ENCODE measurements around the gene NEK6. TPM values are rescaled to one million over a fixed set of nuclear protein-coding genes. Genes with fewer than 3 reads are reported as not detected.

Gene NEK6
- total and polyA plus RNA-seq, 2 of the 8 experiments (the other 6 are each of a cell fraction or from before 2014, with no cell fraction given), result 17.7 to 19.7 TPM

GRCh38 chr9:124300312-124300711 lies 42.6 kb downstream of the NEK6 start:
- CTCF ChIA-PET (ENCODE audit: partially characterized antibody), result interaction anchor here (1.0 to 2.7 kb wide), 2 partner anchors 20 to 174 kb away, joined by 3 to 10 read pairs; no protein-coding TSS in a partner anchor
- H3K79me2 ChIP-seq (ENCODE audit: control insufficient read depth in 1 of 2, insufficient read depth in 2 of 2, low read length in 2 of 2), result no peaks in the 10 kb centered on the region
- no peaks in the 10 kb centered on the region for H3K9me3 ChIP-seq (ENCODE audit: insufficient read depth in 2 of 2, low read depth in 1 of 2, low read length in 1 of 2)
- H4K5ac ChIP-seq (ENCODE audit: insufficient read length, low read depth, low read length), result no peak overlapping the region
- DNase-seq (ENCODE audit: low read depth in 1 of 2, low spot score in 2 of 2) (no peak), FAIRE-seq (no peak)
- H2AFZ ChIP-seq (ENCODE audit: low read length), result no peak overlapping the region
- H3K4me2 ChIP-seq (ENCODE audit: insufficient read depth in 1 of 2, low read depth in 2 of 2, low read length in 2 of 2), result no peak overlapping the region
- H2BK5ac ChIP-seq (ENCODE audit: low read depth, low read length), result peak overlapping the region; percentile 44; the same call in 1 of the 2 replicates
- POLR2A ChIA-PET (ENCODE audit: partially characterized antibody), result no interaction called here
- 79% methylated on average over 11 of the region's 11 CpGs; no CpG with 5 or more reads in 1 of the 2 experiments for whole genome bisulfite sequencing, 2 experiments (ENCODE audit: extremely low coverage in 1 of 2, insufficient coverage in 1 of 2, insufficient read length in 1 of 2, insufficient replicate concordance in 2 of 2, low coverage in 1 of 2, low lambda C conversion rate in 2 of 2, missing lambda C conversion rate in 1 of 2)
- H3K14ac ChIP-seq (ENCODE audit: insufficient read length), result no peak overlapping the region
- H3K18ac ChIP-seq (ENCODE audit: extremely low read depth, low read length), result no peak overlapping the region; the same call in 1 of the 2 replicates
- no peak overlapping the region for H3K23ac ChIP-seq (ENCODE audit: insufficient read length)
- no peak overlapping the region for H3K4ac ChIP-seq (replicated peaks; ENCODE audit: insufficient read length, low read depth, low read length)
- H2BK15ac ChIP-seq (ENCODE audit: low read length), result no peak overlapping the region
- H4K91ac ChIP-seq (replicated peaks; ENCODE audit: insufficient read length, low read length), result no peak overlapping the region
- no peak overlapping the region for H2BK20ac ChIP-seq (ENCODE audit: low read length)
- no peaks in the 10 kb centered on the region for H3K36me3 ChIP-seq (ENCODE audit: control insufficient read depth in 2 of 4, insufficient read depth in 4 of 4, low read length in 3 of 4)
- no peaks in the 10 kb centered on the region for H3K23me2 ChIP-seq (ENCODE audit: low read depth, low read length)
- no peak overlapping the region for H3K56ac ChIP-seq (replicated peaks; ENCODE audit: insufficient read length, low read depth, low read length)
- peaks cover 5% of the 10 kb centered on the region; the same call in 1 of the 2 replicates for H3K79me1 ChIP-seq (ENCODE audit: low read depth, low read length)
- H3K4me1 ChIP-seq (replicated peaks in 1 of 4; ENCODE audit: control insufficient read depth in 3 of 4, insufficient read depth in 4 of 4, low read length in 3 of 4), result peaks cover 0 to 17% (median 9%) of the 10 kb centered on the region in 4 experiments; a peak in 5 of 7 replicates
- H4K20me1 ChIP-seq (replicated peaks in 1 of 2; ENCODE audit: control insufficient read depth in 1 of 2, insufficient read depth in 2 of 2, low read length in 2 of 2), result peaks cover 0 to 10% of the 10 kb centered on the region in 2 experiments
- H4K8ac ChIP-seq (ENCODE audit: extremely low read depth, insufficient read depth, low read length), result peak overlapping the region; percentile 65; the same call in 1 of the 2 replicates
- no peaks in the 10 kb centered on the region for H3K27me3 ChIP-seq (replicated peaks in 1 of 4; ENCODE audit: control insufficient read depth in 3 of 4, extremely low read depth in 1 of 4, insufficient read depth in 3 of 4, low read length in 3 of 4)
- H3K27ac ChIP-seq (ENCODE audit: low read depth, low read length), result no peak overlapping the region
- no peak overlapping the region for H3K4me3 ChIP-seq (ENCODE audit: extremely low read depth in 1 of 4, insufficient read depth in 2 of 4, low read depth in 3 of 4, low read length in 4 of 4)
- H2BK120ac ChIP-seq (replicated peaks; ENCODE audit: low read depth, low read length), result no peak overlapping the region
- no peak overlapping the region for H2BK12ac ChIP-seq (ENCODE audit: low read depth, low read length)
- H2AK5ac ChIP-seq (ENCODE audit: low read depth, low read length), result no peak overlapping the region
- H3K9ac ChIP-seq (replicated peaks in 1 of 4; ENCODE audit: extremely low read depth in 1 of 4, low read depth in 3 of 4, low read length in 3 of 4), result no peak overlapping the region
- no peak for TF ChIP-seq CEBPB (IDR thresholded peaks at IDR 0.05; ENCODE audit: low read depth, low read length)
- TF ChIP-seq SUZ12 (IDR thresholded peaks at IDR 0.05; ENCODE audit: low read length), result no peak
- no peak for TF ChIP-seq YY1 (IDR thresholded peaks at IDR 0.05; ENCODE audit: low read depth, low read length)
- TF ChIP-seq CHD1 (IDR thresholded peaks at IDR 0.05; ENCODE audit: low read depth, low read length), result no peak
- no peak for TF ChIP-seq ATF2 (IDR thresholded peaks at IDR 0.05; ENCODE audit: low read length)
- no peak for TF ChIP-seq FOSL1 (IDR thresholded peaks at IDR 0.05; ENCODE audit: insufficient read depth, low read depth, low read length)
- no peak for TF ChIP-seq POU5F1 (IDR thresholded peaks at IDR 0.05; ENCODE audit: low read depth, low read length)
- TF ChIP-seq E2F6 (IDR thresholded peaks at IDR 0.05), result no peak
- TF ChIP-seq TBP (IDR thresholded peaks at IDR 0.05; ENCODE audit: low read depth, low read length), result no peak
- no peak for TF ChIP-seq RBBP5 (IDR thresholded peaks at IDR 0.05; ENCODE audit: borderline replicate concordance, low read depth, low read length)
- TF ChIP-seq TEAD4 (IDR thresholded peaks at IDR 0.05; ENCODE audit: low read depth, low read length), result no peak
- TF ChIP-seq EP300 (IDR thresholded peaks at IDR 0.05; ENCODE audit: borderline replicate concordance in 1 of 2, low read depth in 2 of 2, low read length in 2 of 2), result no peak

Measured in H1 (cell line).